Epithelial cell of proximal tubule (primary cell): ENCODE data around the gene TNFSF8. TPM values are rescaled to one million over a fixed set of nuclear protein-coding genes. Genes with fewer than 3 reads are reported as not detected.

Source experiments
- DNase-seq: peaks from one replicate; pipeline ENCODE4 v3.0.0-alpha.2; 2011; ENCODE audit warnings: low read depth
- H3K4me3 ChIP-seq: 2 replicates; pipeline ENCODE4 v1.5.1; 2011; ENCODE audit warnings: low read depth, mild to moderate bottlenecking, low read length
- CTCF ChIP-seq: conservative IDR thresholded peaks from 2 replicates; pipeline ENCODE4 v1.5.1; 2012; ENCODE audit warnings: low read depth, mild to moderate bottlenecking, low read length
- total RNA-seq: library from RNA; depleted of rRNA; stranded (reverse); fragments of >200 nt; gene quantifications from 2 replicates; pipeline ENCODE4 v1.2.3, GENCODE V29; 2015

Gene TNFSF8
- total RNA-seq, 1 donor from 2014 or later: not detected

- DNase-seq: no peak
- H3K4me3 ChIP-seq: no peak overlapping the region
- no peak for TF ChIP-seq CTCF
These were observed 75.5 kb downstream of the TNFSF8 start for GRCh38 chr9:114854736-114855355.

DNA sequence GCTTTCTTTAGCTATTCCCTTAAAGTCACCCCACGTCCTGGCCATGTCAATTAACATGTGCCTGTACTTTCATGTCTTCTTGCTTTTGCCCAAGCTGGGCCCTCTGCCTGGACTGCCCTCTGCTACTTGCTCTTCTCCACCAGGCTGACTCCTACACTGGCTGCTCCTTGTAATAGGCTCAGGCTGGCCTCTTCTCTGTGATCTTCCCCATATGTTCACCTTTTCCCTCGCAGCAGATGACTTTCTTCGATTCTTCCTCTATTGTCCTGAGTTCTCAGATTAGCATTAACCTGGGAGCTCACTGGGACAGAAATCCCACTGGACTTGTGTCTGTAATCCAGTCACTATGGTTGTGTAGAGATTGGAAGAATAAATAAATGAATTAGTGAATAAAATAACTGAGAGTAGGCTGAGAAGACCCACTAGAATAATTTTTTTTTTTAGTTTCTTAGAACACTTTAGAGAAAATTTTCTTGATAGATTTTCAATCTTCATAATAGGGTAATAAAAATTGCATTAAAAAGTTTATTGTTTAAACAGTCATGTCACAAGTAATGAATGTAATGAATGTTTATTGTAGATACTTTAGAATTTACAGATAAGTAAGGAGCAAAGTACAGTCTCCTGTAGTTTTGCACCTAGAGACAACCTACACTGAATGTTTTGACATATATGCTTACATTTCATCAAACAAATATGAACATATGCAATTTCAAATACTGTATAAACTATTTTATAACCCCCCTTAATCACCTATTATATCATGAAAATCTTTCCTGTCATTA lies 77.1 kb downstream of the TNFSF8 start:
- no peak for TF ChIP-seq CTCF
- H3K4me3 ChIP-seq: no peak overlapping the region
- no peak for DNase-seq

DNA sequence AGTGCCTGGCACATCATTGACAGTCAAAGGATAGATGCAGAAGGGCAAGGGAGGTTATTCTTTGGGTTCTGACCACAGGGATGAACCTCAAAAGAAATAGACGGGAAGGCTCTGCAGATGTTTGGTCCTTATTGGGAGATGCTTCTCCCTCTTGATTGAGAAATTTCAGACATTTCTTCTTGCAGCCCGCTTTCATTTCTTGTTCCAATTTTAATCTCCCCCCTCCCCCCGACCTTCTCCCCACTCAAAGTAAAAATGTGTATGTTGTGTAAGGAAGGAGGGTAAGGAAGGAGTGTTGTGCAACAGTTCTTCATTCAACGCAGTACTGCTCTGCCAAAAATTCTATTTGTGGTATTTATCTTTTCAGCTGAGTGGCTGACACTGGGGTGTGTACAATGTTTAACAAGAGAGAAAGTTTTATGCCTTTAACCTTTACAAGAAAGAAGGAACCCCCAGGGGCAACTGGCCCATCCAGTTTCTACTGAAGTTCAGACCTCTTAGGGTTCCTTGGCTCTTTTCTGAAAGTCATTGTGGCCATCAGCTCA lies 78.3 kb downstream of the TNFSF8 start:
- no peak for TF ChIP-seq CTCF

GRCh38 chr9:114851306-114851705 lies 79.1 kb downstream of the TNFSF8 start:
- no peak for DNase-seq
- no peak for TF ChIP-seq CTCF
- H3K4me3 ChIP-seq: no peak overlapping the region

More for the DNA sequence above, 78.3 kb downstream of the TNFSF8 start:
- DNase-seq: no peak
- no peak overlapping the region for H3K4me3 ChIP-seq

Other genes starting within 250 kb of the TNFSF8 start
- gene TEX48, start 248.4 kb downstream of the TNFSF8 start, total RNA-seq: not detected in 2 replicates
- gene TNFSF15, start 124.6 kb downstream of the TNFSF8 start, total RNA-seq: 0.81 and 0.87 TPM in 2 replicates
- 66.1 and 68.9 TPM in 2 replicates for gene TNC, start 187.6 kb upstream of the TNFSF8 start, total RNA-seq